H1 (cell line): ENCODE data around the gene PSORS1C1. TPM values are rescaled to one million over a fixed set of nuclear protein-coding genes. Genes with fewer than 3 reads are reported as not detected.

Experiments used
- CTCF ChIA-PET: fragments of 300-600 bp; sonication (Branson Sonifier 250); formaldehyde crosslinking; loops from one replicate; lab custom pipeline; 2021; ENCODE audit not compliant: partially characterized antibody; lab: Charles Lee
- POLR2A ChIA-PET: fragments of 300-600 bp; sonication (Branson Sonifier 250); formaldehyde crosslinking; loops from one replicate; lab custom pipeline; 2021; ENCODE audit warnings: inconsistent platforms; ENCODE audit not compliant: partially characterized antibody; lab: Charles Lee
- DNase-seq, 2 experiments: peaks; one replicate each; pipeline versions ENCODE4 v3.0.0 to v3.0.0-alpha.2; 2010 to 2022; ENCODE audit warnings: low spot score in 2 of 2, low read depth in 1 of 2, mixed read lengths in 1 of 2
- FAIRE-seq: peaks from 2 replicates; lab custom pipeline; 2011; peaks lifted over from hg19 to GRCh38; lab: Jason Lieb, UNC
- H2AFZ ChIP-seq: 2 replicates; pipeline ENCODE4 v1.8.1; 2012; ENCODE audit warnings: low read length, inconsistent platforms
- H2AK5ac ChIP-seq: 2 replicates; pipeline ENCODE4 v1.6.1; 2013; ENCODE audit warnings: low read depth, low read length
- H2BK120ac ChIP-seq: replicated peaks from 2 replicates; pipeline ENCODE3; 2013; ENCODE audit warnings: low read depth, low read length, inconsistent platforms
- H2BK12ac ChIP-seq: 2 replicates; pipeline ENCODE4 v1.6.1; 2013; ENCODE audit warnings: low read depth, low read length
- H2BK15ac ChIP-seq: 2 replicates; pipeline ENCODE4 v1.6.1; 2013; ENCODE audit warnings: low read length
- H2BK20ac ChIP-seq: 2 replicates; pipeline ENCODE4 v1.6.1; 2013; ENCODE audit warnings: low read length
- H2BK5ac ChIP-seq: 2 replicates; pipeline ENCODE4 v1.6.1; 2013; ENCODE audit warnings: low read depth, low read length
- H3K14ac ChIP-seq: 2 replicates; pipeline ENCODE4 v1.6.1; 2013; ENCODE audit warnings: inconsistent platforms; ENCODE audit not compliant: insufficient read length
- H3K18ac ChIP-seq: 2 replicates; pipeline ENCODE4 v1.6.1; 2013; ENCODE audit warnings: low read length; ENCODE audit errors: extremely low read depth
- H3K23ac ChIP-seq: 2 replicates; pipeline ENCODE4 v1.6.1; 2013; ENCODE audit warnings: inconsistent platforms; ENCODE audit not compliant: insufficient read length
- H3K23me2 ChIP-seq: 2 replicates; pipeline ENCODE4 v1.6.1; 2013; ENCODE audit warnings: low read depth, low read length
- H3K27ac ChIP-seq: 2 replicates; pipeline ENCODE4 v1.6.1; 2011; ENCODE audit warnings: low read depth, low read length, inconsistent platforms
- H3K27me3 ChIP-seq, 4 experiments: replicated peaks in 1 of 4; 1 replicate in 1 of 4; 2 replicates in 3 of 4; pipeline versions ENCODE4 v1.6.1 to v1.8.1; 2011 to 2013; ENCODE audit warnings: low read length in 3 of 4, mild to moderate bottlenecking in 3 of 4, inconsistent platforms in 2 of 4, mixed read lengths in 2 of 4, moderate library complexity in 1 of 4; ENCODE audit not compliant: control insufficient read depth in 3 of 4, insufficient read depth in 3 of 4; ENCODE audit errors: extremely low read depth in 1 of 4
- H3K36me3 ChIP-seq, 4 experiments: 2 replicates each; pipeline versions ENCODE4 v1.6.1 to v1.8.1; 2011 to 2013; ENCODE audit warnings: mild to moderate bottlenecking in 4 of 4, low read length in 3 of 4, moderate library complexity in 2 of 4, control low read depth in 1 of 4, inconsistent platforms in 1 of 4; ENCODE audit not compliant: insufficient read depth in 4 of 4, control insufficient read depth in 2 of 4
- H3K4ac ChIP-seq: replicated peaks from 2 replicates; pipeline ENCODE3; 2013; ENCODE audit warnings: low read length, low read depth, mixed read lengths, inconsistent platforms; ENCODE audit not compliant: insufficient read length
- H3K4me1 ChIP-seq, 4 experiments: replicated peaks in 1 of 4; 1 replicate in 1 of 4; 2 replicates in 3 of 4; pipeline versions ENCODE4 v1.6.1 to v1.8.1; 2011 to 2013; ENCODE audit warnings: low read length in 3 of 4, inconsistent platforms in 2 of 4, mixed read lengths in 1 of 4; ENCODE audit not compliant: insufficient read depth in 4 of 4, control insufficient read depth in 3 of 4
- H3K4me2 ChIP-seq, 2 experiments: 2 replicates each; pipeline versions ENCODE4 v1.6.1 to v1.8.1; 2011 to 2013; ENCODE audit warnings: low read depth in 2 of 2, low read length in 2 of 2, control low read depth in 1 of 2, inconsistent platforms in 1 of 2, mild to moderate bottlenecking in 1 of 2; ENCODE audit not compliant: insufficient read depth in 1 of 2
- H3K4me3 ChIP-seq, 4 experiments: fragments of 200-600, 300-600 bp in 1 of 4; sonication (generic), shearing (Covaris generic), sonication (Bioruptor Twin) in 1 of 4; 2 replicates each; pipeline versions ENCODE4 v1.5.1 to v1.8.1; 2011 to 2016; ENCODE audit warnings: low read length in 4 of 4, low read depth in 3 of 4, control low read depth in 2 of 4, inconsistent platforms in 2 of 4, mild to moderate bottlenecking in 2 of 4, mixed read lengths in 1 of 4, moderate library complexity in 1 of 4; ENCODE audit not compliant: insufficient read depth in 2 of 4; ENCODE audit errors: extremely low read depth in 1 of 4
- H3K56ac ChIP-seq: replicated peaks from 2 replicates; pipeline ENCODE3; 2013; ENCODE audit warnings: low read depth, mild to moderate bottlenecking, mixed read lengths, low read length, inconsistent platforms; ENCODE audit not compliant: insufficient read length
- H3K79me1 ChIP-seq: 2 replicates; pipeline ENCODE4 v1.6.1; 2013; ENCODE audit warnings: low read depth, low read length, control low read depth
- H3K79me2 ChIP-seq, 2 experiments: 2 replicates each; pipeline versions ENCODE4 v1.6.1 to v1.8.1; 2012 to 2013; ENCODE audit warnings: low read length in 2 of 2, mild to moderate bottlenecking in 2 of 2, inconsistent platforms in 1 of 2; ENCODE audit not compliant: insufficient read depth in 2 of 2, control insufficient read depth in 1 of 2
- H3K9ac ChIP-seq, 4 experiments: replicated peaks in 1 of 4; 1 replicate in 1 of 4; 2 replicates in 3 of 4; pipeline versions ENCODE4 v1.6.1 to v1.8.1; 2011 to 2013; ENCODE audit warnings: low read depth in 3 of 4, low read length in 3 of 4, control low read depth in 2 of 4, mild to moderate bottlenecking in 2 of 4, moderate library complexity in 2 of 4, inconsistent platforms in 1 of 4; ENCODE audit errors: extremely low read depth in 1 of 4
- H3K9me3 ChIP-seq, 2 experiments: 2 replicates each; pipeline versions ENCODE4 v1.6.1 to v1.8.1; 2012 to 2013; ENCODE audit warnings: mild to moderate bottlenecking in 2 of 2, moderate library complexity in 2 of 2, control low read depth in 1 of 2, inconsistent platforms in 1 of 2, low read depth in 1 of 2, low read length in 1 of 2, mixed read lengths in 1 of 2; ENCODE audit not compliant: insufficient read depth in 2 of 2
- H4K20me1 ChIP-seq, 2 experiments: replicated peaks in 1 of 2; 2 replicates each; pipeline versions ENCODE3 to v1.8.1; 2011 to 2013; ENCODE audit warnings: inconsistent platforms in 2 of 2, low read length in 2 of 2, mild to moderate bottlenecking in 1 of 2; ENCODE audit not compliant: insufficient read depth in 2 of 2, control insufficient read depth in 1 of 2
- H4K5ac ChIP-seq: 2 replicates; pipeline ENCODE4 v1.6.1; 2013; ENCODE audit warnings: low read length, low read depth, mixed read lengths, inconsistent platforms; ENCODE audit not compliant: insufficient read length
- H4K8ac ChIP-seq: 2 replicates; pipeline ENCODE4 v1.8.0; 2013; ENCODE audit warnings: mild to moderate bottlenecking, moderate library complexity, low read length, inconsistent platforms; ENCODE audit not compliant: insufficient read depth; ENCODE audit errors: extremely low read depth
- H4K91ac ChIP-seq: replicated peaks from 2 replicates; pipeline ENCODE3; 2013; ENCODE audit warnings: low read length, mixed read lengths, inconsistent platforms; ENCODE audit not compliant: insufficient read length
- CREB1 ChIP-seq: IDR thresholded peaks from 2 replicates; pipeline ENCODE4 v1.6.1; 2012; ENCODE audit warnings: inconsistent platforms
- EP300 ChIP-seq, 2 experiments: IDR thresholded peaks; 1 replicate in 1 of 2; 2 replicates in 1 of 2; pipeline ENCODE4 v1.6.1; 2011 to 2012; ENCODE audit warnings: low read depth in 2 of 2, low read length in 2 of 2, mild to moderate bottlenecking in 2 of 2, borderline replicate concordance in 1 of 2, inconsistent platforms in 1 of 2, moderate library complexity in 1 of 2
- RNF2 ChIP-seq: fragments of 200-900, 300-1000 bp; sonication (generic); IDR thresholded peaks from 2 replicates; pipeline ENCODE4 v1.7.1; 2016; ENCODE audit warnings: borderline replicate concordance, low read depth, mild to moderate bottlenecking, antibody characterized with exemption, low read length; ENCODE audit not compliant: poor library complexity, severe bottlenecking; ENCODE audit errors: missing control alignments
- WGBS, 2 experiments: shearing (Covaris generic) in 1 of 2; methylation state at CpG; one replicate each; pipeline versions ENCODE4 v1.1.6 to v1.1.7; 2013 to 2015; ENCODE audit warnings: low lambda C conversion rate in 2 of 2, mixed read lengths in 2 of 2, inconsistent platforms in 1 of 2, low coverage in 1 of 2, missing lambda C conversion rate in 1 of 2; ENCODE audit not compliant: insufficient replicate concordance in 2 of 2, insufficient coverage in 1 of 2, insufficient read length in 1 of 2; ENCODE audit errors: extremely low coverage in 1 of 2, missing lambda C conversion rate in 1 of 2; 5-methylcytosine and 5-hydroxymethylcytosine counted together
- polyA plus RNA-seq, 7 experiments: library from polyadenylated mRNA; depleted of rRNA in 3 of 7; stranded (reverse) in 5 of 7; unstranded in 2 of 7; fragments of >200 nt in 5 of 7; fragments of 200-250 nt in 2 of 7; gene quantifications; 1 replicate in 5 of 7; 2 replicates in 1 of 7; 4 replicates in 1 of 7; pipeline versions ENCODE4 v1.2.1 to v1.2.3, GENCODE V29; 2011 to 2013; ENCODE audit warnings: missing spikeins in 2 of 7, mixed read lengths in 2 of 7
- total RNA-seq: library from RNA; stranded (reverse); fragmentation: NEBNext Ultra II Directional; extraction: Animal tissue kit (Norgen Biotek cat#: 25700); gene quantifications from 2 replicates; pipeline ENCODE4 v1.2.1, GENCODE V29; 2021

Gene PSORS1C1
- total and polyA plus RNA-seq, 2 of the 8 experiments (the other 6 are each of a cell fraction or from before 2014, with no cell fraction given), result 0.12 to 0.52 TPM

DNA sequence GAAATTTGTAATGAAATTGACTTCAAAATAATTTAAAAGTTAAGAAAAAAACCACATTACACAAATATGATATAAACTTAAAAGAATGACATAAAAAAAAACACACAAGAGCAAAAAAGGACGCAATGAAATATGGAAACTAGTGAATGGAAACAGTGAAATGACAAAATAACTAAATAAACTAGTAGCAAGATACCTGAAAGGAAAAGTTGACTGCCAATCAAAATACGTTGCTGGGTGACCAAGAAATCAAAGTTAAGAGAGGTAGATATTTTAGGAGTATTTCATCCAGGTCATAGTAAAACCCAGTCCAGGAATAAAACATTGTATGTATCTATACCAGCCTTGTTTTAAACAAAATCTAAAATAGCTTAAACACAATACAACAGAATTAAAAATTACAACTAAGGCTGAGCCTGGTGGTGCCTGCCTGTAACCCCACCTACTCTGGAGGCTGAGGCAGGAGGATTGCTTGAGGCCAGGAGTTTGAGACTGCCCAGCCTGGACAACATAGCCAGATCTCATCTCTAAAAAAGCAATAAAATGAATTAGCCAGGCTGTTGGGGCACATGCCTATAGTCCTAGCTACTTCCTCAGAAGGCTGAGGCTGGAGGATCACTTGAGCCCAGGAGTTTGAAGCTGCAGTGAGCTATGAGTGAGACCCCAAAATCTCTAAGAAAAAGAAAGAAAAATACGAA, 24.2 kb upstream of the PSORS1C1 start:
- no peak for FAIRE-seq
- 68% methylated on average over 3 of the region's 3 CpGs; no CpG with 5 or more reads in 1 of the 2 experiments for WGBS, 2 experiments

More for the DNA sequence above, 24.2 kb upstream of the PSORS1C1 start:
- Histone ChIP-seq H3K4ac (no peak overlapping the region), H2BK20ac (no peak overlapping the region), H3K23ac (no peak overlapping the region), H3K27me3 (no peaks in the 10 kb centered on the region), H3K9me3 (no peaks in the 10 kb centered on the region), H3K4me2 (no peak overlapping the region), H2BK5ac (no peak overlapping the region), H3K36me3 (no peaks in the 10 kb centered on the region), H2AK5ac (no peak overlapping the region), H3K79me1 (no peaks in the 10 kb centered on the region), H4K5ac (no peak overlapping the region), H3K18ac (no peak overlapping the region), H4K91ac (no peak overlapping the region), H3K9ac (no peak overlapping the region), H2BK12ac (no peak overlapping the region), H3K4me3 (no peak overlapping the region), H4K8ac (no peak overlapping the region), H3K23me2 (no peaks in the 10 kb centered on the region), H2AFZ (no peak overlapping the region), H3K79me2 (no peaks in the 10 kb centered on the region), H3K56ac (no peak overlapping the region), H3K14ac (no peak overlapping the region), H3K4me1 (peaks cover 0 to 3% (median 0%) of the 10 kb centered on the region in 4 experiments; a peak in 3 of 7 replicates), H4K20me1 (no peaks in the 10 kb centered on the region), H3K27ac (no peak overlapping the region), H2BK120ac (no peak overlapping the region), H2BK15ac (no peak overlapping the region)
- TF ChIP-seq CREB1, result no peak
- TF ChIP-seq RNF2, result no peak
- TF ChIP-seq EP300 (IDR thresholded peaks at IDR 0.05; ENCODE audit: borderline replicate concordance in 1 of 2, low read depth in 2 of 2, low read length in 2 of 2), result no peak
- DNase-seq, result no peak
- ChIA-PET CTCF (interaction anchor here (0.9 to 13.3 kb wide), 10 partner anchors 11 to 276 kb away, joined by 3 to 285 read pairs (median 6); partner anchors contain the start of genes CDSN and VARS2), POLR2A (interaction anchor here (1.2 kb wide), 1 partner anchor 183 kb away, joined by 5 read pairs; the partner anchor contains the start of gene GTF2H4)
